Stimulated activated CD4-positive, alpha-beta T cell treated with anti-CD3 and anti-CD28 coated beads, TNF-alpha, amount 100 ng/mL, for 1 hour (primary cell): Measurements from ENCODE around the gene PRMT1.

ENCODE experiments used
- DNase-seq, 3 donors: peaks; one replicate each; pipeline ENCODE4 v3.0.0-alpha.2; 2020; ENCODE audit warnings: low read depth in 3 of 3, low spot score in 1 of 3

PRMT1 gene

GRCh38 chr19:49651029-49651819 is 25.8 kb upstream of the PRMT1 start:
- no peak for DNase-seq

- no peak for DNase-seq
These were observed 25.1 kb upstream of the PRMT1 start for GRCh38 chr19:49651820-49652550.

- no peak for DNase-seq
These were observed 24.3 kb upstream of the PRMT1 start for GRCh38 chr19:49652551-49653465.

GRCh38 chr19:49653466-49653806 is 23.6 kb upstream of the PRMT1 start:
- DNase-seq, result no peak

- no peak for DNase-seq
These were observed 22.5 kb upstream of the PRMT1 start for GRCh38 chr19:49654581-49654980.

- DNase-seq, result no peak
These were observed 21.3 kb upstream of the PRMT1 start for GRCh38 chr19:49655570-49656455.

GRCh38 chr19:49656456-49657109 is 20.5 kb upstream of the PRMT1 start:
- no peak for DNase-seq

GRCh38 chr19:49657493-49658138 is 19.5 kb upstream of the PRMT1 start:
- no peak for DNase-seq

GRCh38 chr19:49658139-49658517 is 18.9 kb upstream of the PRMT1 start:
- DNase-seq, result no peak

- no peak for DNase-seq
These were observed 18.3 kb upstream of the PRMT1 start for GRCh38 chr19:49658566-49659442.

- no peak for DNase-seq
These were observed 16.6 kb upstream of the PRMT1 start for GRCh38 chr19:49660338-49660961.

- DNase-seq, result no peak
These were observed 15.1 kb upstream of the PRMT1 start for GRCh38 chr19:49662011-49662410.

- no peak for DNase-seq
These were observed 13.8 kb upstream of the PRMT1 start for GRCh38 chr19:49663224-49663623.

GRCh38 chr19:49664171-49665035 is 12.7 kb upstream of the PRMT1 start:
- DNase-seq, result peak; percentile 78 to 95 (median 82)

GRCh38 chr19:49665036-49665350 is 12.1 kb upstream of the PRMT1 start:
- no peak for DNase-seq

GRCh38 chr19:49665351-49666119 is 11.5 kb upstream of the PRMT1 start, which contains the start of the genes BCL2L12 and IRF3:
Gene BCL2L12, plus strand, starts transcription at chr19:49665933. Its CDS starts 760 bp downstream, at chr19:49666693.
Gene IRF3, minus strand, starts transcription at chr19:49665857. Its CDS starts 1,019 bp downstream, at chr19:49664838.
- peak; percentile 98 to 99 (median 99) for DNase-seq

- DNase-seq, result no peak
These were observed 11.0 kb upstream of the PRMT1 start for GRCh38 chr19:49666120-49666444.
